PC-9 (cell line): ENCODE measurements around the gene CHST2. TPM values are rescaled to one million over a fixed set of nuclear protein-coding genes. Genes with fewer than 3 reads are reported as not detected.

Experiments
- BruUV-seq: library from RNA; stranded (reverse); fragments of 400-500 nt; replicated peaks from 2 replicates; lab custom pipeline; 2021; lab: Mats Ljungman, UMichigan
- CTCF ChIA-PET: fragments of 300-600 bp; sonication (Branson Sonifier 250); formaldehyde crosslinking; loops from one replicate; lab custom pipeline; 2022; ENCODE audit warnings: antibody characterized with exemption; lab: Charles Lee
- POLR2A ChIA-PET: fragments of 300-600 bp; sonication (Branson Sonifier 250); formaldehyde crosslinking; loops from one replicate; lab custom pipeline; 2022; ENCODE audit warnings: antibody characterized with exemption; ENCODE audit not compliant: unreplicated experiment; lab: Charles Lee
- DNase-seq, 2 experiments: peaks; one replicate each; pipeline versions ENCODE4 v3.0.0 to v3.0.0-alpha.2; 2015 to 2022; ENCODE audit warnings: mixed read lengths in 1 of 2
- H2AFZ ChIP-seq: fragments of 200-600 bp; sonication (generic); 2 replicates; pipeline ENCODE4 v1.8.1; 2017; ENCODE audit warnings: antibody characterized with exemption
- H3F3A ChIP-seq: fragments of 200-600 bp; sonication (generic); 2 replicates; pipeline ENCODE4 v1.8.1; 2017; ENCODE audit warnings: antibody characterized with exemption, mild to moderate bottlenecking, low read depth; ENCODE audit not compliant: insufficient read depth
- H3K27ac ChIP-seq: fragments of 200-600 bp; sonication (generic); 2 replicates; pipeline ENCODE4 v1.6.1; 2016; ENCODE audit warnings: mixed run types
- H3K27me3 ChIP-seq: fragments of 200-600 bp; sonication (generic); 2 replicates; pipeline ENCODE4 v1.6.1; 2016; ENCODE audit warnings: low read depth, mixed run types; ENCODE audit not compliant: insufficient read depth
- H3K36me3 ChIP-seq: fragments of 200-600 bp; sonication (generic); 2 replicates; pipeline ENCODE4 v1.6.1; 2016; ENCODE audit warnings: low read depth, mixed run types
- H3K4me1 ChIP-seq: fragments of 200-600 bp; sonication (generic); replicated peaks from 2 replicates; pipeline ENCODE4 v1.6.1; 2016; ENCODE audit warnings: mixed run types; ENCODE audit not compliant: insufficient read depth
- H3K4me2 ChIP-seq: fragments of 200-600 bp; sonication (generic); 2 replicates; pipeline ENCODE4 v1.6.1; 2017; ENCODE audit warnings: mixed run types
- H3K4me3 ChIP-seq: fragments of 200-600 bp; sonication (generic); 2 replicates; pipeline ENCODE4 v1.6.1; 2016; ENCODE audit warnings: mixed run types
- H3K79me2 ChIP-seq: fragments of 200-600 bp; sonication (generic); 2 replicates; pipeline ENCODE4 v1.6.1; 2017; ENCODE audit warnings: low read depth, mixed run types
- H3K9me2 ChIP-seq: fragments of 200-600 bp; sonication (generic); 2 replicates; pipeline ENCODE4 v1.8.1; 2017; ENCODE audit warnings: mild to moderate bottlenecking; ENCODE audit not compliant: insufficient read depth
- H3K9me3 ChIP-seq: fragments of 200-600 bp; sonication (generic); 2 replicates; pipeline ENCODE4 v1.8.1; 2016; ENCODE audit warnings: low read depth; ENCODE audit not compliant: insufficient read depth
- H4K20me1 ChIP-seq: fragments of 200-600 bp; sonication (generic); 2 replicates; pipeline ENCODE4 v1.8.1; 2017; ENCODE audit not compliant: insufficient read depth
- EZH2 ChIP-seq: fragments of 200-600 bp; sonication (generic); IDR thresholded peaks from 2 replicates; pipeline ENCODE4 v1.8.0; 2017; ENCODE audit warnings: antibody characterized with exemption, low read depth
- intact Hi-C: fragments of 100-400 bp; cut with micrococcal nuclease; formaldehyde crosslinking; loops from one replicate; pipeline ENCODE4 v1.10.0; 2022; ENCODE audit not compliant: unreplicated experiment
- total RNA-seq: library from RNA; stranded (reverse); gene quantifications from 2 replicates; pipeline ENCODE4 v1.2.3, GENCODE V29; 2021
- TF ChIP-seq, protein P1 (sequence below): fragments of 200-600 bp; sonication (generic); conservative IDR thresholded peaks from 2 replicates; pipeline ENCODE4 v1.6.1; 2017; ENCODE audit warnings: mixed run types, antibody characterized with exemption, mild to moderate bottlenecking, moderate library complexity

Gene CHST2
- total RNA-seq, 1 experiment from 2014 or later: 0.15 TPM

GRCh38 chr3:143166376-143166775, 46.8 kb downstream of the CHST2 start:
- no TSS peak for BruUV-seq
- Histone ChIP-seq H3K27ac (no peak overlapping the region), H3K36me3 (no peaks in the 10 kb centered on the region), H4K20me1 (no peaks in the 10 kb centered on the region), H3K9me2 (no peaks in the 10 kb centered on the region), H3K9me3 (no peaks in the 10 kb centered on the region), H3K4me1 (no peaks in the 10 kb centered on the region), H3K79me2 (no peaks in the 10 kb centered on the region), H3K4me2 (no peak overlapping the region), H2AFZ (no peak overlapping the region), H3F3A (no peaks in the 10 kb centered on the region), H3K4me3 (no peak overlapping the region), H3K27me3 (no peaks in the 10 kb centered on the region)
- no peak for DNase-seq
- intact Hi-C loops: no loop called here
- ChIA-PET CTCF (no interaction called here), POLR2A (no interaction called here)
- TF ChIP-seq EZH2: no peak
- TF ChIP-seq, protein P1, sequence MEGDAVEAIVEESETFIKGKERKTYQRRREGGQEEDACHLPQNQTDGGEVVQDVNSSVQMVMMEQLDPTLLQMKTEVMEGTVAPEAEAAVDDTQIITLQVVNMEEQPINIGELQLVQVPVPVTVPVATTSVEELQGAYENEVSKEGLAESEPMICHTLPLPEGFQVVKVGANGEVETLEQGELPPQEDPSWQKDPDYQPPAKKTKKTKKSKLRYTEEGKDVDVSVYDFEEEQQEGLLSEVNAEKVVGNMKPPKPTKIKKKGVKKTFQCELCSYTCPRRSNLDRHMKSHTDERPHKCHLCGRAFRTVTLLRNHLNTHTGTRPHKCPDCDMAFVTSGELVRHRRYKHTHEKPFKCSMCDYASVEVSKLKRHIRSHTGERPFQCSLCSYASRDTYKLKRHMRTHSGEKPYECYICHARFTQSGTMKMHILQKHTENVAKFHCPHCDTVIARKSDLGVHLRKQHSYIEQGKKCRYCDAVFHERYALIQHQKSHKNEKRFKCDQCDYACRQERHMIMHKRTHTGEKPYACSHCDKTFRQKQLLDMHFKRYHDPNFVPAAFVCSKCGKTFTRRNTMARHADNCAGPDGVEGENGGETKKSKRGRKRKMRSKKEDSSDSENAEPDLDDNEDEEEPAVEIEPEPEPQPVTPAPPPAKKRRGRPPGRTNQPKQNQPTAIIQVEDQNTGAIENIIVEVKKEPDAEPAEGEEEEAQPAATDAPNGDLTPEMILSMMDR: no peak

- Histone ChIP-seq H3K9me3 (no peaks in the 10 kb centered on the region), H4K20me1 (no peaks in the 10 kb centered on the region), H3K4me1 (no peaks in the 10 kb centered on the region), H3K27me3 (no peaks in the 10 kb centered on the region), H3K9me2 (no peaks in the 10 kb centered on the region), H3F3A (no peaks in the 10 kb centered on the region), H3K79me2 (no peaks in the 10 kb centered on the region), H3K4me3 (no peak overlapping the region), H3K27ac (no peak overlapping the region), H3K4me2 (no peak overlapping the region), H3K36me3 (no peaks in the 10 kb centered on the region), H2AFZ (no peak overlapping the region)
- ChIA-PET CTCF (no interaction called here), POLR2A (no interaction called here)
- intact Hi-C loops: no loop called here
- DNase-seq: no peak
- TF ChIP-seq, protein P1: no peak
- TF ChIP-seq EZH2: no peak
- BruUV-seq: no TSS peak
Observed at GRCh38 chr3:143167969-143168854, 48.6 kb downstream of the CHST2 start.

DNA sequence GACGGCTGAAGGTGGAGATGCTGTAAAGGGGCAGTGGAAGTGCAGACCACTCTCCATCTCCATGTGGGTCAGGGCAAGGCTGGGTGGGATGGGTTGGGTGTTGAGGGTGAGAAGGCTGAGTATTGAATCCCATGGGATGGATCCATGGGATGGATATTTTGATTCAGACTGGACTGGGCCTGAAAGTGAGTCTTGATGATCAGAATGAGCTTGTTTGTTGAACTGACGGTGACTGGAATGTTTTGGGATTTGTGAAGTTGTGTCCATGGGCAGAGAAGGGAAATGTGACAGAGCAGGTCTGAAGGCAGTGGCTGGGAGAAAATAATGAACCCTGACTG, 49.3 kb downstream of the CHST2 start:
- POLR2A ChIA-PET: no interaction called here

More for the DNA sequence above, 49.3 kb downstream of the CHST2 start:
- TF ChIP-seq EZH2: no peak
- TF ChIP-seq, protein P1: no peak
- no peak overlapping the region for H3K27ac ChIP-seq
- CTCF ChIA-PET: no interaction called here
- H4K20me1 ChIP-seq: no peaks in the 10 kb centered on the region
- no peaks in the 10 kb centered on the region for H3K36me3 ChIP-seq
- H3K27me3 ChIP-seq: no peaks in the 10 kb centered on the region
- no TSS peak for BruUV-seq
- H3K9me3 ChIP-seq: no peaks in the 10 kb centered on the region
- H3F3A ChIP-seq: no peaks in the 10 kb centered on the region
- H3K9me2 ChIP-seq: no peaks in the 10 kb centered on the region
- DNase-seq: no peak
- intact Hi-C loops: no loop called here
- H3K4me2 ChIP-seq: no peak overlapping the region
- no peaks in the 10 kb centered on the region for H3K79me2 ChIP-seq
- H3K4me3 ChIP-seq: no peak overlapping the region
- H3K4me1 ChIP-seq: no peaks in the 10 kb centered on the region
- H2AFZ ChIP-seq: no peak overlapping the region
